ENCODE data around the gene ZNF554.

ZNF554 gene

DNA sequence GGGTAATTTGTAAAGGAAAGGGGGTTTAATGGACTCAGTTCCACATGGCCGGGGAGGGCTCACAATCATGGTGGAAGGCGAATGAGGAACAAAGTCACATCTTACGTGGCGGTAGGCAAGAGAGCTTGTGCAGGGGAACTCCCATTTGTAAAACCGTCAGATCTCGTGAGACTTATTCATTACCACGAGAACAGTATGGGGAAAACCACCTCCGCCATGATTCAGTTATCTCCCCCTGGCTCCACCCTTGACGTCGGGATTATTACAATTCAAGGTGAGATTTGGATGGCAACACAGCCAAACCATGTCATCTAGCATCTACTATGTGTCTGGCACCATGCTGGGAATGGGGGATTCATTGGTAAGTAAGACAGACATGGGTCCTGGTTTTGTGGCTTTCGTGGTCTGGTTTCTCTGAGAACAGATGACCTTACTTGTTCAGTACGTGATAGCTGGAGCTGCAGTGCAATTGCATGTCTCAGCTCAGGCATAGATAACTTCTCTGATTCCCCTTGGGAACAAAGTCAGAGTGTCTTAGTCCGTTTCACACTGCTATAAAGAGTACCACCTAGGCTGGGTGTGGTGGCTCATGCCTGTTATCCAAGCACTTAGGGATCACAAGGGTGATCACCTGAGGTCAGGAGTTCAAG, 8.3 kb downstream of the ZNF554 start:
- DNase-seq (ENCODE audit: low read depth, low spot score): no peak

DNA sequence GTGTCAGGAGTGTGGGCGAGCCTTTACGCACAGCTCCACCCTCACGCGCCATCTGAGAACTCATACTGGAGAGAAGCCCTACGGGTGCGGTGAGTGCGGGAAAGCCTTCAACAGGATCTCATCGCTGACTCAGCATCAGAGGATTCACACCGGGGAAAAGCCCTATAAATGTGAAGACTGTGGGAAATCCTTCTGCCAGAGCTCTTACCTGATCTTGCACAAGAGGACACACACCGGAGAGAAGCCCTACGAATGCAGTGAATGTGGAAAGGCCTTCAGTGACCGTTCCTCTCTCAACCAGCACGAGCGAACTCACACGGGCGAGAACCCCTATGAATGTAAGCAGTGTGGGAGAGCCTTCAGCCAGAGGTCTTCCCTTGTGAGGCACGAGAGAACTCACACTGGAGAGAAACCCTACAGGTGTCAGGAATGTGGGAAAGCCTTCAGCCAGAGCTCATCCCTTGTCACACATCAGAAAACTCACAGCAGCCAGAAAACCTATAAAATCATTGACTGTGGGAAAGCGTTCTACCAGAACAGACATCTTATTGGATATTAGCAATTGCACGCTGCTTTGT, 14.7 kb downstream of the ZNF554 start:
- no peak for DNase-seq (ENCODE audit: low read depth, low spot score)

DNA sequence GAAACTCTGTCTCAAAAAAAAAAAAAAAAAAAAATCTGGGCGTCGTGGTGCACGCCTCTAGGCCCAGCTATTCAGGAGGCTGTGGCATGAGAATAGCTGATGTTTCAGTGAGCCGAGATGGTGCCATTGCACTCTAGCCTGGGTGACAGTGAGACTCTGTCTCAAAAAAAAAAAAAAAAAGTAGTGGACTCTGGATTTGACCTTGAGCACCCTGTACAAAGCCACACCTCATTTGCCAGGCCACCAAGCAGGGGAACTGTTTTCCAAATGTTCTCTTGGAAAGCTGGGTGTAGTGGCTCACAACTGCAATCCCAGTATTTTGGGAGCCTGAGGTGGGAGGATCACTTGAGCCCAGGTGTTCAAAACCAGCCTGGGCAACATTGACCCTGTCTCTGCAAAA, 17.8 kb downstream of the ZNF554 start:
- DNase-seq (ENCODE audit: low read depth, low spot score): no peak

DNA sequence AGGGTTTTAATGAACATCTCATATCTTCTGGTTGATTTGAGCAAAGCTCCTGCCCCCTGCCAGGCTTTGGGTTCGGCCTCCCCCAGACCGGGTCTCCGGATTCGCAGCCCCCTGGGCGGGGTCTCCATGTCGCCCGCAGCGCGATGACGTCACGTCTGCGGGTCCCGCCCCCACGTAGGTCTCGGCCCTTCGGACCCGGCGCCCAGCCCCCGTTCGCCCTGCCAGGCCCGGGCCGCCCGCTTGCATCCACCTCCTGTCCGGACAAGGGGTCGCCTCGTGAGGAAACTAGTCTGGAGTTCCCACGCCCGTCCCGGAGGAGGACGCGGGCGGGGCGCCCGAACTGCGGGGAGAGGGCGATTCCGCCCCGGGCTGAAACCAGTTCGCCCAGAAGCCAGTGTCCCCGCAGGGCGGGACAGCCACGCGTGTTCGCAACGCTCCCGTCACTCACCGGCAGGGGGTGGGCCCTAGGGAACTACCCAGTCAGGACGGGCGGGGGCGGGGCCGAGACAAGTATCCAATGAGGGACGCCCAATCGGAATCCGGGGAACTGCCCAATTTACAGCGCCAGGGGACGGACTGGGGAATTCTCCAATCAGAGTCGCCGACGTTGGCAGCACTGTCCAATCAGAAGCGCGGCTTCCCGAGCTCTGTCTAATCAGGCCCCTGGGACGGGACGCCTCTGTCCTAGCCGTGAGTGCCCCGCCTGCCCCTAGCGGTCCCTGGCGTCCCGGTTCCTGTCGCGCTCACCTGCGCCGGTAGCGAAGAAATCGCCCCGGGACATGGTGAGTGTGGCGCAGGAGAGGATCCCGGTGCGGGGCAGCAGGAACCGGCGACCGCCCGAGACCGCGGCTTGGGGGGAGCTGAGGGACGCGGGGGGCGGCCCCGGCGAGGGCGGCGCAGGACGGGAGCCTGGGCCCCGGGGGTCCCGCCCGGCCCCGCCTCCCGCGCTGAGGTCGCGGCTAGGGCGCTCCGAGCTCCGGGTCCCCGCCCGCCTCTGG, 21.4 kb downstream of the ZNF554 start, which contains the start of gene ZNF555:
Gene ZNF555 (plus strand): TSS at position 682 of the 998 bp plus-strand sequence. CDS start 98 bp downstream, at position 780.
- DNase-seq (ENCODE audit: low read depth, low spot score): peak; percentile 98

DNA sequence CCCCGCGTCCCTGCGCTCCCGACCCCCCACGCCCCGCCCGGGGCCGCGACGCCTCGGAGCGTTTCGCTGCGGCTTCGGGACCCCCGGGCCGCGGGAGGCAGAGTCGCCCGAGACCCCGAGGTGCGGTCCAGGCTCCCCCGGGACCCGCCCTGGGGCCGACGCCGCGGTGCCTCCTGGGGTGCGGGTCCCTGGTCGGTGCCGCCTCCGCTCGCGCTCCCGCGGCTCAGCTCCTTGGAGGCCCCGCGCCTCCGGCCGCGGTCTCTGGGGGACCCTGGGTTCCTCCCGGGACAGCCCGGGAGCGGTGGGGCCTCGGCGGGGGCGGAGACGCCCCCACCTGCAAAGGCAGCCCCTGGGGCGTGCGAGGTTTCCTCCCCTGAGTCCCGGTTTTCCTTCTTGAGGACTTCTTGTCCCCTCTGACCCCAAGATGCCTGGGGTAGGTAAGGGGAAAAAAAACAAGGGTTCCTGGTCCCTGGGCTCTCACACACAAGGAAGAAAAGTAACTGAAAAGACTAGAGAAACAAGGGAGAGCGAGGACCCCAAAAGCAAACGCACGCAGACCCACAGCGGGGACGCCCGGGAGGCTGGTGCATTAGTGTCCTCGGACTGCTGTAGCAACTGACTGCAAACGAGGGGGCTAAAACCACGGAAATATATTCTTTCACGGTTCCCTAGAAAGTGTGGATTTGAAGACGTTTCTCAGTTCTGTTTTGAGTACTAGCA, 22.3 kb downstream of the ZNF554 start:
- no peak for DNase-seq (ENCODE audit: low read depth, low spot score)

DNA sequence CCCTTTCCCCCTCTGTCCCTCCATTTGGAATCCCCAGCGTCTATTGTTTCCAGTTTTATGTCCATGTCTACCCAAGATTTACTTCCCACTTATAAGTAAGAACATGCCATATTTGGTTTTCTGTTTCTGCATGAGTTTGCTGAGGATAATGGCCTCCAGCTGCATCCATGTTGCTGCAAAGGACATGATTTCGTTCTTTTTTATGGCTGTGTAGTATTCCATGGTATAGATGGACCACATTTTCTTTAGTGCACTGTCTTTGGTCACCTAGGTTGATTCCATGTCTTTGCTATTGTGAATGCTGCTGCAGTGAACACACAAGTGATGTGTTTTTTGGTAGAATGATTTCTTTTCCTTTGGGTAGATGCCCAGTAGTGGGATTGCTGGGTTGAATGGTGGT, 25.4 kb downstream of the ZNF554 start:
- DNase-seq (ENCODE audit: low read depth, low spot score): no peak

DNA sequence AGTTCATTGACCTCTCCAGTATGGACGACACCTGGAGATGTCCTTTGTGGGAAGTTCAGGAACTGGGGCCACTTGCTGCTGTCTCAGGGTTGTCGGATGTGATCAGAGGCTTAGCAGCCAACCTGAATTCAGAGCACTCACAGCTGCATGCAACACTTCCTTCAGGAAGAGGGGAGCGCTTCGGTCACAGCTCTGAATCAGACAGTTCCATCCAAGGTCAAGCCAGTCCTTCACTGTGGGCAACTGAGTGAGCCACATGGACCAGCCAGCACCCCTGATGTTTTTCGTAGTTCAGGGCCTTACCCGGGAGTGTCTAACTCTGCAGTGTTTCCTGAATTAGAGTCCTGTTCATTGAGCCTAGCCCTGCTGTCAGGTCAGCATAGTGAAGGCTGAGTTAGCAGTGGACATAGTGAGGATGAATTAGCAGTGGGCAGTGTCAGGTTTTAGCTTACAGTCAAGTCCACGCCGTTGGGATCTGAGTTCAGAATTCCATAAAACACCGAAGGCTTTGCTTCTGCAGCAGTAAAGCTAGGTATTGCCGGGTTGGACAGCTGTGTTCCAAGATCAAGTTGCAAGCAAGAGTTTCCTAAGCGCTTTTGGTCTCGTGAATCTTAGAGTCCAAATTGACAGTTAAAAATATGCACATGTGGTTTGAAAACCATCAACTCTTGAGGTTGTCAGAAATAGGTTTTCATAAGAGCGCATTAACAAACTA, 26.7 kb downstream of the ZNF554 start:
- no peak for DNase-seq (ENCODE audit: low read depth, low spot score)

DNA sequence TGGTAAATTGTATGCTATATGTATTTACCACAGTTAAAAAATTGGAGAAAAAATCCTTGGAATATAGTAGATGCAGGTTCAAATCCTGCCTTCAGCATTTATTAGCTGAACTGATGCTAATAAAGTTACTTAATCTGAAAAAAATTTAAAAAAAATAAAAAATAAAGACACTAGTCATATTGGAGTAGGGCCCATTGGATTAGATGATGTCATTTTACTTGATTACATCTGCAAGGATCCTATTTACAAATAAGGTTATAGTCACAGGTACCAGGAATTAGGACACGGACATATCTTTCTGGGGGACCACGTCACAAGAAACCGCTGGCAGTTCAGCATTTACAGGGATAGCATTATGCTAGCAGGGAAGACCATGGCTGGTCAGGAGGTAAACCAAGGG, 27.8 kb downstream of the ZNF554 start:
- DNase-seq (ENCODE audit: low read depth, low spot score): no peak

DNA sequence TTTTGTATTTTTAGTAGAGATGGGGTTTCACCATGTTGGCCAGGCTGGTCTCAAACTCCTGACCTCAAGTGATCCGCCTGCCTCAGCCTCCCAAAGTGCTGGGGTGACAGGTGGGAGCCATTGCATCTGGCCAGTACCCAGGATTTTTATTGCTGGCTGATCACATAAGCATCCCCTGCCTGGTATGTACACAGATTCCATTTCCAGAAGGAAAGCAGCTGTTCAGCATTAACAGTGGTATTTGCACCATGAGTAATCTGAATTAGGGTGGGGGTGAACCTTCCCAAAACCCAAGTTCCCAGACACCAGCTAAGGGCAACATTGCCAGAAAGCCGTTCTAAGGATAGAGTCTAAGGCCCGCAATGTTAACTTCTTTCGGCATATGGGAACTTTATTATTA, 28.9 kb downstream of the ZNF554 start:
- DNase-seq (ENCODE audit: low read depth, low spot score): no peak

DNA sequence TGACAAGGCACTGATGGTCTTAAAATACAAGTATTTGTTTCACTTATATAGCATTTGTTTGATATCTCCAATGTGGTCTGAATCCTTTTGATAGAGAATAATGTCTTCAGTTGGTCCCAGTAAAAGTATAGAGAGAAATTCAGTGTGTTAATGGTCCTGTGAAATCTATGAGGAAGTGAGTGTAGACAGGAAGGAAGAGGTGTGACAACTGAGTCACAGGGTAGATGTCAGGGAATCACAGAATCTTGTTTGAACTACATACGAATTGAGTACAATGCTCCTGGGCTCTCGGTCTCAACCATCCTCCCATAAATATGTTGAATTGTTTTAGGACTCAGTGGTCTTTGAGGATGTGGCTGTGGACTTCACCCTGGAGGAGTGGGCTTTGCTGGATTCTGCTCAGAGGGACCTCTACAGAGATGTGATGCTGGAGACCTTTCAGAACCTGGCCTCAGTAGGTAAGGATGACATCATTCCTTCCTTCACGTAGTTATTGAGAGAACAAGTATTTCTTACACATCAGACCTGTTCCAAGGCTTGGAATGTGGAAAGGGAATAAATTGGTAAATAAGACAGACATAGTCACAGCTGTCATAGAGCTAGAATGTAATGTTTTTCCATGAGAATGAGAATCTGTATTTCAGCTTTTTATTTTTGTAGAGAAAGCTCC, 30.7 kb downstream of the ZNF554 start:
- no peak for DNase-seq (ENCODE audit: low read depth, low spot score)

DNA sequence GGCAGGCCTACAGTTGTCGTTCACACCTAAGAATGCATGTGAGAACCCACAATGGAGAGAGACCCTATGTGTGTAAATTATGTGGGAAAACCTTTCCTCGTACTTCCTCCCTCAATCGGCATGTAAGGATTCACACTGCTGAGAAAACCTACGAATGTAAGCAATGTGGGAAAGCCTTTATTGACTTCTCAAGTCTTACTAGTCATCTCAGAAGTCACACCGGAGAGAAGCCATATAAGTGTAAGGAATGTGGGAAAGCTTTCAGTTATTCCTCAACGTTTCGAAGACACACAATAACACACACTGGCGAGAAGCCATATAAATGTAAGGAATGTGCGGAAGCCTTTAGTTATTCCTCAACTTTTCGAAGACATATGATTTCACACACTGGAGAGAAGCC, 32.9 kb downstream of the ZNF554 start:
- DNase-seq (ENCODE audit: low read depth, low spot score): no peak

DNA sequence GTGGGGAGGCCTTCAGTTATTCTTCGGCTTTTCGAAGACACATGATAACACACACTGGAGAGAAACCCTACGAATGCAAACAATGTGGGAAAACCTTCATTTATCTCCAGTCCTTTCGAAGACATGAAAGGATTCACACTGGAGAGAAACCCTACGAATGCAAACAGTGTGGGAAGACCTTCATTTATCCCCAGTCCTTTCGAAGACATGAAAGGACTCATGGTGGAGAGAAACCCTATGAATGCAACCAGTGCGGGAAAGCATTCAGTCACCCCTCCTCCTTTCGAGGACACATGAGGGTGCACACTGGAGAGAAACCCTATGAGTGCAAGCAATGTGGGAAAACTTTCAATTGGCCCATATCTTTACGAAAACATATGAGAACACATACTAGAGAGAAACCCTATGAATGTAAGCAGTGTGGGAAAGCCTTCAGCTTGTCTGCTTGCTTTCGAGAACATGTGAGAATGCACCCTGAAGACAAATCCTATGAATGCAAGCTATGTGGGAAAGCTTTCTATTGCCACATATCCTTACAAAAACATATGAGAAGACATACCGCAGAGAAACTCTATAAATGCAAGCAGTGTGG, 33.4 kb downstream of the ZNF554 start:
- DNase-seq (ENCODE audit: low read depth, low spot score): no peak

DNA sequence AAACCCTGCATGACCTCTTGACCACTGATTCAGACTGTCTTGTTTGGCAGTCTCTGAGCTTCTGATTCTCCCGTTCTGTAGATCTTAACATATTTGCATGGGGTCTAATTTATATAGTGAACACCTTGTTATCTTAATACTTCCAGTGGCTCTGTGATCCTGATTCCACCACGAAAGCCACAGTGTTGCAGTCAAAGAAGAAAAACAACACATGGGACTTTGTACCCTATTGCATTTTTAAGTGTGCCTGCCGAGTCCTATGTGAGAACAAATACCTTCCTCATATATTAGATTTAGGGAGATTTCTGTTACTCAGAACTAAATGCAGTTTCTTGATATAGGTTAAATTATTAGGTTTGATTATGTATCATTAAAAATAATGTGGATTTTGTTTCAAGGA, 35.2 kb downstream of the ZNF554 start:
- DNase-seq (ENCODE audit: low read depth, low spot score): no peak

DNA sequence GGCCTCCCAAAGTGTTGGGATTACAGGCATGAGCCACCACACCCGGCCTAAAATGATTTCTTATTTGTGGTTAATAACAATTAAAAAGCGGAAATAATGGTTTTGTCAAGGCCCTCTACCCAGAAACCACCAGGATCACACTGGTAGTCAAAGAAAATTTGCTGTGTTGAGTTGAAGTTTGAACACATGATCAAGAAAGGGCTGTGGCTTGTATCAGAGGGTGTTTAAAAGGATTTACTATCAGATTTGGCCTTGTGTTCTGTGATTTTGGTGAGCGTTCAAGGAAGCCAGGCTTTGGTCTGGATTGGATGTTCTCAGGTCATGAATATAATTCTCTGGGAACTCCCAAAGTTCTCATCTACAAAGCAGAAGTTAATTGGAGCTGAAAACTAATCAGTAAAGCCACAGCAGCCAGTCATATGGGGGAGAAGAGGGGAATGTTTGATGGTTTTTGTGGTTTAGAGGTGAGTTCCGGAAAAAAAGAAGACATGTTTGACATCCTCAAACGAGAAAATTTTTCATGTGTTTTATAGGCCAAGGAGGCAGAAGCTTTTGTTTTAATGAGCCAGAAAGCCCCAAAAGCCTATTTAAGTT, 36.9 kb downstream of the ZNF554 start:
- no peak for DNase-seq (ENCODE audit: low read depth, low spot score)

DNA sequence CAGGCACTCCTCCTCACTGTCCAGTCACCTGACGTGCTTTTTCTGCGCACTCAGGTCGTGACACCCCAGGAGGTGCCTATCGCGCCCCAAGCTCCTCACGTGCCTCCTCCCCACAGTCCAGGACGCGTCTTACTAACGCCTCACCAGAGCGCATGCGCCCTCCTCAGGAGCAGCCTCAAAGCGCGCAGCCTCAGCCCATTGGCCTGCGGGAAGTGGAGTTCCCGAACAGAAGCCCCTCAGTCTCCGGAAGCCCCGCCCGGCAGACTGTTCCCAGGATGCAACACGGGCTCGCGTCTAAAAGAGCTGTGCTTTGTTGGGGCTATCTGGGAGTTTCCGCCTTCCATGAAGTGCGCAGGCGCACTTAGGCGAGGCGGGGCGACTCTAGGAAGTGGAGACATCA, 39.2 kb downstream of the ZNF554 start:
- DNase-seq (ENCODE audit: low read depth, low spot score): no peak

DNA sequence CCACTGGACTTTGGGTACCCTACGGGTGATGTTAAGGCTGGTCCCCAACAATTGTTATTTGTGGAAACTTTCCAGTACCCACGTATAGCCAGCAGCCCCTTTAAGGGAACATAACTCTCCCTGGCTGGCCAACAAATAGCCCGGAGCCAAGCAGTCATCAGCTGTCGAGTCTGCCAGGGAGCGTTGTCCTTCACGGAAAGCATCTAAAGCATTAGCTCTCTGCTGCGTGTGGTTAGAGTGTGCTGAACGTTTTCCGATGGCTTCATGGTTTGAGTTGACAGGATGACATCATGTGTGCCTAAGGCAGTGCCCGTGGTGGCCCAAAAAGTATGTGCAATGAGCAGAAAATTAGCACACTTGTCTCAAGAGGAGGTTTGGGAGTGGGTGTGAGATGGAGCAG, 44.1 kb downstream of the ZNF554 start:
- no peak for DNase-seq (ENCODE audit: low read depth, low spot score)

DNA sequence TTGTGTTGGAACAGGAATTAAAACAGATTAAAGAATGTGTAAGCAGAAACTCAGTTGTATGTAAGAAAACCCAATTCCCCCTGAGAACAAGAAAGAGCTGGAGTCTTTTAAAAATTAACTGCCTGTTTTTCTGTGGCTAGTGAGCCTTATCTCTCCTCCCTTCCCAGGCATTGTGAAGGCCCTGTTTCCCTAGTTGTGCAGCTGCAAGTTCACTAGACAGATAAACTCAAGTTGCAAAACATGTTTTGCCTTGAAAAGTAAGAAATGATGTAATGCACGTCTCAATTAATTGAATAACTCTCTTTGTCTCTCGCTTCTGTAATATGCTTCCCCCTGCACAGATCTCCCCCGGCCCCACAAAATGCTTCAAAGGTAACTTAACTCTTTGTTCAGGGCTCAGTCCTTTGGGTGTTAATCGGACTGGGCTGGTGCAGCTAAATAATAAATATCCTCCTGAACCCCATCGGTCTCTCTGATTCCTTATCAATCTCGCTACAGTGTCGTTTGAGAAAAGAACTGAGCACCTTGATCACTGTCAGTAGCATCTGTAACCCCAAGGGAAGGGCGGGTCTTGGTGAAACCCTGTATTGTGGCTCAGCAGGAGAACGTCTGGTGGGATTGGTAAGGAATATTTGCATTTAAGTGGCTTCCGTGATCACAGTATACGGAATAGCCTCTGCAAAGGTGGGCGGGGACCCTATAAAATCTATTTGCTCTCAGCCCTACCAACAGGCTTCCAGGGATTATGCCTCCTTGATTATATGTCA, 45.8 kb downstream of the ZNF554 start:
- DNase-seq (ENCODE audit: low read depth, low spot score): no peak

DNA sequence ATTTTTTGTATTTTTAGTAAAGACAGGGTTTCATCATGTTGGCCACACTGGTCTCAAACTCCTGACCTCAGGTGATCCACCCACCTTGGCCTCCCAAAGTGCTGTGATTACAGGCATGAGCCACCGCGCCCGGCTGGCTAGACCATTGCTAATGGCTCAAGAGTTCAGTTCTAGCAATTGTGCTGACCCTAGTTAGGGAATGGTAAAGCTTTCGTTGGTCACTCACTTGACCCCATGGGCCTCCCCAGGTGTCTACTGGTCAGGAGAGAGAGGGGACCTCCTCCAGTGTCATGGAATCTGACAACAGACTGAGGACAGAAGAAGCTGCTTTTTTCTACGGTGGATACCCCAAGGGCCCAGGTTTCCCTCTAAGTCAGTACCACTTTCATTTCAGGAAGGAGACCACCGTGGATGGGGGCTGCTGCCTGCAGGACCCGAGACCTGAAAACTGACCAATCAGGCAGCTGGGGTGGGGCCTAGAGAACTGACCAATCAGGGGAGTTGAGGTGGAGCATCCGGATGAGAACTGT, 46.9 kb downstream of the ZNF554 start:
- DNase-seq (ENCODE audit: low read depth, low spot score): no peak
